HG03558 (cell line): ENCODE data around the gene ATG2B.

ENCODE experiments used
- ATAC-seq: cut with Tn5 transposase; IDR thresholded peaks from one replicate; pipeline ENCODE4 v1.9.1; 2021; ENCODE audit warnings: moderate number of reproducible peaks; ENCODE audit not compliant: unreplicated experiment; ENCODE audit errors: extremely low read depth

ATG2B gene

DNA sequence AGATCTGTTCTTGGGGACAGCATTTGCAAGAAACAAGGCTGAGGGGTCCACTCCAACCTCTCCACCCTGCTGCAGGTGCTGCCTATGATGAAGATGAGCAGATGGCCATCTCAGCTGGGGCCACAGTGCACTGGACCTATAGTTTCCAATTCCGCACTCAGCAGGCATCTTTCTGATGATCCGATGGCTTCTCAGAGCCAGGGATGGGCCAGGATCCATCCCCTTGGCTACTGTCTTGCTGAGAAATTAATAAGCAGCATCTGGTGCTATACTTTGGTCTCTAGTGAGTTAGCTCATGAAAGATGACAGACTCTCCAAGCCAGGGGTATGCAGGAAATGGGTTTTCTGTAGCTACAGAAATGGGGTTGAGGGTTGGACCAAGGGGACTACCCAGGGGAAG lies 125.5 kb downstream of the ATG2B start:
- no peak for ATAC-seq

DNA sequence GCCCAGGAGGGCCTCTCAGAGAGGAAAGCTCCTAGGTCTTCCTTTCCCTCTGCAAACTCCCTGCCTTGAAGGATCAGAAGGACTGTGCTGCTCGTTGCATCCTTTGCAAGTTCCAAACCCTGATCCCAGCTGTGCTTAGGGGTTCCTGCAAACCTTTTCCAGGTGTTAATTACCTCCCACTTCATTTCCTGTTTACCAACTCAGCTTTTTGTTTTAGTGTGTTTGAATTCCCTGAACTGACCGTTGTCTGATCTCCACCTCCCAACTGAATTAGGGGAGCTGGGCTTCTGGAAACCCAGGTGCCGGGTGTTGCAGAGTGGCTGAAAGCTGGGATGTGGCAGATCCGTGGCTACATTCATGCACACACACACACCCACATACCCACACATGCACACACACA lies 127.7 kb downstream of the ATG2B start:
- ATAC-seq = no peak

DNA sequence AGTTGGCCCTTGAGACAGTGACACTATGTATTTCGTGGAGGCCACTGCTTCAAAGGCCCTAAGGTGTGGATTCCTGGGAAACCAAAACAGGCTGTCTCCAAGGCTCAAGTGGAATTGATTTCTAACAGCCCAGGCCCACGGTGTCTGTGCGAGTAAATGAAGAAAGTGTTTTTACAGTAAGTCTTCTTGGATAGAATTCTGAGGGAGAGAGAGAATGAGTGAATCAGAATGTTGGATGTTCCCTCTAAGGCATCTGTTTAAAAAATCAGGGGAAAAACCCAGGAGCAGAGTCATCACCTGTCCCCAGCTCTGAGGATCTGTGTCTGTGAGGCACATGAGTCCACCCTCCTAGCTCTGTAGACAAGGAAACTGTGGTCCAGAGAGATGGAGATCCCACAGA lies 129.5 kb downstream of the ATG2B start:
- ATAC-seq = no peak

DNA sequence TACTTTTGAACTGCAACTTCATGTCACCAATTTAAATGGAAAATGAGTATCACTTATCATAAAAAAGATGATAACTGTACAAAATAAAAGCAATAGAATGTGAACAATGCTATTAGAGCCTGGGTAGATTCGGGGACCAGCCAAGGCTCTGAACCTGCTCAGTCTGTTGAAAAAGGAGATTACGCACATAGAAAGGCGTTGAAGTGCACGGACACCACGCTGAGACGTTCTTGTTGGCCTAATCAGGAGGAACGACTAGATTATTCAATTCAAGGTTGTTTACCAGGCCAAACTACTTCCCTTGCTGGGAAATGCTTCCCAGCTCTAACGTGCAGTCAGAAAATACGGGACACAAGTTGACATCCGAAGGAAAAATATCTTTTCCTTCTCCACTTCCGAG lies 130.6 kb downstream of the ATG2B start:
- no peak for ATAC-seq

DNA sequence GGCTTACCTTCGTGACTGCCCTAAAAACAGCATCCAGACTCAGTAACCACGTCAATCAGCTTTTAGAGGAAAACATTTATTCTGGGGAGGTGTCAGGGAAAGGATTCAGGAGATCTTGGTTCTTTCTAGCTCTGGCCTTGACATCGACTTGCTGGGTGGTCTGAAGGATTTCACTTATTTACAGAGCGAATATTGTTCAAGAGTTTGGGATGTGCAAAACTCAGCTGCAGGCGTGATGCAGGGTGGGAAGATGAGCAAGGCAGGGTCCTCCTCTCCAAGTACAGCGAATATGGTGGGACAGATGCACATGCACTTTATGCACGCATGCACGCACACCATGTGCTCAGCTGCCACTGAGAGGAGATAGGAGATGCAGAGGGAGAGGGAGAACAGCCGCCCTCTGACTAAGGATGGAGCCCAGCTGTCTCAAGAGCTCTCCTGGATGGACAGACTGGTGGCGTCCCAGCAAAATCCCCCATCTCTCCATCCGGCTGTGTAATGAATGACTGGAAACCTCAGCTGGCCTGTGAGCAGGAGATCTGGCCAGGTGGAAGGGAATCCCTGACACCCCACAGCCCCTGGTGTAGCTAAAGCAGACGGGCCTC lies 131.5 kb downstream of the ATG2B start:
- ATAC-seq = no peak

DNA sequence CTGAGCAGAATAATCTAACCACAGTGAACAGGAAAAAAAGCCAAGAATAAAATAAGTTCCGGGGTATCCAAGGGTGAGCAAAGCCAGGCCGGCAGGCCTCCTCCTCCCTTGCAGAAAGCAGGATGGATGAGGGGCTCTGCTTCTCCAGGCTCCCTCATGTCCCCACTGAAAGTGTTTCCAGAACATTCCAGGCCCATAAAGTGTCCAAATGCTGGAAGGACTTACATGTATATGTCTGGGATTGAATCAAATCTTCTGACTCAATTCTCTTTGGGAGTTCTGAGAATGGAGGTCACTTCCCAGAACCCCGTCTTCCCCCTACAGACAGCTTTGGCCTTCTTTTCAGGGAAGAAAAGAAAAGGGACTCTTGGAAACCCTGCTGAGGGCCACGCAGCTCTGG lies 132.1 kb downstream of the ATG2B start:
- no peak for ATAC-seq

DNA sequence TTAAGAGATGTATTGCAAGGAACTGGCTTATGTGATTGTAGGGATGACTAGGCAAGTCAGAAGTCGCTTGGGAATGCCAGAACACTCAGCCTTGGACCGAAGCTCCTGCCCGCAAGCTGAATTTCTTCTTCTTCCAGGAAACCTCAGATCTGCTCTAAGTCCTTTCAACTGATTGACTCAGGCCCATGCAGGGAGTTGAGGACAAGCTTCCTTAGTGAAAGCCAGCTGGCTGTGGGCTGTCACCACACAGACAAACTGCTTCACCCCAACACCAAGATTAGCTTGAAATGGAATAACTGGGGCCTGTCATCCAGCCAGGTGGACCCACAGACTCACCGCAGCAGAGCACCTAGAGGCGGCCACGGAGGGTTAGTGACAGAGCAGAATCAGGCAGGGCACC lies 133.8 kb downstream of the ATG2B start:
- ATAC-seq = no peak
